ENCODE data around the gene CAPNS1.
A peak's percentile ranks its signal among the peaks of the same experiment; 100 is the strongest.
"Not testable (repeated sequence)": the region's sequence is repeated elsewhere in the genome, so short reads cannot be mapped to it uniquely, and the experiment has no call there.

The CAPNS1 gene

GRCh38 chr19:36113894-36114720 lies 25.8 kb upstream of the CAPNS1 start:
- H3K4me3 ChIP-seq (ENCODE audit: low read depth, low read length), result peak overlapping the region; percentile 87

GRCh38 chr19:36114721-36115452 lies 25.0 kb upstream of the CAPNS1 start, which contains the start of gene POLR2I:
Gene POLR2I, minus strand, starts transcription at chr19:36114875. Its CDS starts 19 bp downstream, at chr19:36114856.
- H3K4me3 ChIP-seq (ENCODE audit: low read depth, low read length), result peak within 1 kb of the TSS; percentile 87

GRCh38 chr19:36115453-36116343 lies 24.2 kb upstream of the CAPNS1 start, which contains the start of gene TBCB:
Gene TBCB, plus strand, starts transcription at chr19:36115468. Its CDS starts 93 bp downstream, at chr19:36115561.
- H3K4me3 ChIP-seq (ENCODE audit: low read depth, low read length), result peak within 1 kb of the TSS; percentile 87

- peak overlapping the region; percentile 62 for H3K4me3 ChIP-seq (ENCODE audit: low read depth, low read length)
Observed at GRCh38 chr19:36116344-36116637, 23.6 kb upstream of the CAPNS1 start.

GRCh38 chr19:36120092-36120983 lies 19.5 kb upstream of the CAPNS1 start:
- no peak overlapping the region for H3K4me3 ChIP-seq (ENCODE audit: low read depth, low read length)

GRCh38 chr19:36120984-36121358 lies 18.9 kb upstream of the CAPNS1 start:
- H3K4me3 ChIP-seq (ENCODE audit: low read depth, low read length), result no peak overlapping the region

- H3K4me3 ChIP-seq (ENCODE audit: low read depth, low read length), result no peak overlapping the region
Observed at GRCh38 chr19:36121486-36122124, 18.3 kb upstream of the CAPNS1 start.

- no peak overlapping the region for H3K4me3 ChIP-seq (ENCODE audit: low read depth, low read length)
Observed at GRCh38 chr19:36125557-36125956, 14.3 kb upstream of the CAPNS1 start.

GRCh38 chr19:36128392-36128736 lies 11.5 kb upstream of the CAPNS1 start:
- peak overlapping the region; percentile 47 for H3K4me3 ChIP-seq (ENCODE audit: low read depth, low read length)

- not testable (repeated sequence) for H3K4me3 ChIP-seq (ENCODE audit: low read depth, low read length)
Observed at GRCh38 chr19:36131221-36131620, 8.6 kb upstream of the CAPNS1 start.

- not testable (repeated sequence) for H3K4me3 ChIP-seq (ENCODE audit: low read depth, low read length)
Observed at GRCh38 chr19:36134867-36135266, 5.0 kb upstream of the CAPNS1 start.

- no peak overlapping the region for H3K4me3 ChIP-seq (ENCODE audit: low read depth, low read length)
Observed at GRCh38 chr19:36136964-36137686, 2.7 kb upstream of the CAPNS1 start.

GRCh38 chr19:36139120-36139472 lies 770 bp upstream of the CAPNS1 start:
- H3K4me3 ChIP-seq (ENCODE audit: low read depth, low read length), result peak overlapping the region; percentile 91

- peak overlapping the region; percentile 91 for H3K4me3 ChIP-seq (ENCODE audit: low read depth, low read length)
Observed at GRCh38 chr19:36140304-36141038, 605 bp downstream of the CAPNS1 start.

GRCh38 chr19:36141039-36141927 lies 1.4 kb downstream of the CAPNS1 start:
- peak overlapping the region; percentile 91 for H3K4me3 ChIP-seq (ENCODE audit: low read depth, low read length)

GRCh38 chr19:36142046-36142445 lies 2.2 kb downstream of the CAPNS1 start:
- H3K4me3 ChIP-seq (ENCODE audit: low read depth, low read length), result no peak overlapping the region

GRCh38 chr19:36142496-36142895 lies 2.6 kb downstream of the CAPNS1 start:
- no peak overlapping the region for H3K4me3 ChIP-seq (ENCODE audit: low read depth, low read length)

- H3K4me3 ChIP-seq (ENCODE audit: low read depth, low read length), result no peak overlapping the region
Observed at GRCh38 chr19:36144624-36145023, 4.8 kb downstream of the CAPNS1 start.

Measured in iPS-11a (cell line).